ENCODE measurements around the gene GM2A. TPM values are rescaled to one million over a fixed set of nuclear protein-coding genes. Genes with fewer than 3 reads are reported as not detected.

The GM2A gene
- polyA plus RNA-seq, 3 donors = 22.2 to 57.9 (median 28.0) TPM

DNA sequence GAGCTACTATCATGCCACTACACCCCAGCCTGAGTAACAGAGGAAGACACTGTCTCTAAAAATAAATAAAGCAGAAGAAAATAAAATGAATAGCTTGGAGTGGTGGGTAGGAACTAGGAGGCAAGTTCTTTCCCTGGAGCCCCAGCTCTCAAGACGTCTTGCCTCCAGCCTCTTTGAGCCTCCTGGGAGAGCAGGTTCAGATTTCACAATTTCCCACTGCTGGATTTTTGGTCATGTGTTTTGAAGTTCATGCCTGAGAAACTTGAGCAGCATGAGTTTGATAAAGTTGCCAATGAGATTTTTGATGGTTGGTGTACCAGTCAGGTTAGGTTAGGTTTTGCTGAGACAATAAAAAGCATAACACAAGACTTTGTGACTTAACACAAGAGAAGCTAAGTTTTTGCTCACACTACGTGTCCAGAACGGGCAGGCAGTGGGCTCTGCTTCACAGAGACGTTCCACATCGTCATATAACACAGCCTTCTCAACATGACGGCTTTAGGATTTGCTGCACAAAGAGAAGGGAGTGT, 25.0 kb upstream of the GM2A start:
- 68% methylated on average over 6 of the region's 6 CpGs for WGBS (ENCODE audit: insufficient coverage)

DNA sequence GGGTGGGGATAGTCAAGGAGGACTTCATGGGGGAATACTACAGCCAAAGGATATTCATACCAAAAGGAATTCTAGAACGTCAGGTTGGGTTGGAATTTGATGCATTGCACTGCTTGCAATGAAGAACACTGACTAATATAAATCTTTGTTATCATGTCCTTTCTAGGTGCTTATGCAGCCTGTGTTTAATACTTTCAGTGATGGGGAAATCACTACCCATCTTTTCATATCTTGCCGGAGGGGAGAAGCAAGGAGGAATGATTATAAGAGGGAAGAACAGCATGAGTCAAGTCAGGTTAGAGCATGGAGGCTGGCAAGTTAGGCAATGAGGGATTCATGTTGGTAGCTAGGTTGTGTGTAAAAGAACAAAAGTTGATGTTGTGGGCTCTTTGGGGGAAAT, 24.0 kb upstream of the GM2A start:
- no peak for DNase-seq
- Histone ChIP-seq H3K4me3 (replicated peaks in 1 of 3; ENCODE audit: low read depth in 2 of 3, low read length in 3 of 3) (no peak overlapping the region), H3K36me3 (replicated peaks in 1 of 2; ENCODE audit: control insufficient read depth in 1 of 2, insufficient read depth in 2 of 2, low read length in 2 of 2) (no peaks in the 10 kb centered on the region), H3K27me3 (ENCODE audit: control insufficient read depth in 2 of 2, insufficient read depth in 2 of 2, low read length in 2 of 2) (no peaks in the 10 kb centered on the region), H3K27ac (ENCODE audit: low read depth in 1 of 2, low read length in 2 of 2) (no peak overlapping the region), H3K4me2 (replicated peaks; ENCODE audit: extremely low read depth, low read length, poor library complexity, severe bottlenecking) (no peak overlapping the region), H4K20me1 (ENCODE audit: insufficient read depth, low read length) (no peaks in the 10 kb centered on the region), H3K9me3 (replicated peaks in 1 of 2; ENCODE audit: control insufficient read depth in 1 of 2, insufficient read depth in 1 of 2, low read length in 2 of 2) (no peaks in the 10 kb centered on the region), H2AFZ (ENCODE audit: insufficient read depth, low read depth, low read length, poor library complexity, severe bottlenecking) (no peak overlapping the region), H3K79me2 (ENCODE audit: insufficient read depth, low read length) (peaks cover 7% of the 10 kb centered on the region), H3K9ac (ENCODE audit: insufficient read depth, low read length, poor library complexity, severe bottlenecking) (no peak overlapping the region), H3K4me1 (ENCODE audit: control insufficient read depth in 1 of 2, insufficient read depth in 2 of 2, low read length in 2 of 2) (peaks cover 17 to 29% of the 10 kb centered on the region in 2 donors)
- no peak overlapping the region for H3K27ac Mint-ChIP-seq
- no peak for TF ChIP-seq CTCF (IDR thresholded peaks at IDR 0.05)
- H3K9me3 Mint-ChIP-seq = peaks cover 0 to 2% (median 0%) of the 10 kb centered on the region in 7 donors
- no CpG with 5 or more reads among the region's 2 CpGs for WGBS (ENCODE audit: insufficient coverage)
- H3K27me3 Mint-ChIP-seq (ENCODE audit: low read depth in 3 of 3) = peaks cover 0 to 5% (median 0%) of the 10 kb centered on the region in 3 donors
- H3K36me3 Mint-ChIP-seq = no peaks in the 10 kb centered on the region
- no peak overlapping the region for H3K4me3 Mint-ChIP-seq
- intact Hi-C loops (cut with micrococcal nuclease) = no loop called here
- H3K4me1 Mint-ChIP-seq = peaks cover 22% of the 10 kb centered on the region

More for the DNA sequence above, 25.0 kb upstream of the GM2A start:
- Histone ChIP-seq H3K9ac (ENCODE audit: insufficient read depth, low read length, poor library complexity, severe bottlenecking) (no peak overlapping the region), H2AFZ (ENCODE audit: insufficient read depth, low read depth, low read length, poor library complexity, severe bottlenecking) (no peak overlapping the region), H3K4me1 (ENCODE audit: control insufficient read depth in 1 of 2, insufficient read depth in 2 of 2, low read length in 2 of 2) (peaks cover 18 to 30% of the 10 kb centered on the region in 2 donors), H3K27ac (ENCODE audit: low read depth in 1 of 2, low read length in 2 of 2) (no peak overlapping the region), H3K36me3 (replicated peaks in 1 of 2; ENCODE audit: control insufficient read depth in 1 of 2, insufficient read depth in 2 of 2, low read length in 2 of 2) (no peaks in the 10 kb centered on the region), H3K9me3 (replicated peaks in 1 of 2; ENCODE audit: control insufficient read depth in 1 of 2, insufficient read depth in 1 of 2, low read length in 2 of 2) (no peaks in the 10 kb centered on the region), H3K27me3 (ENCODE audit: control insufficient read depth in 2 of 2, insufficient read depth in 2 of 2, low read length in 2 of 2) (no peaks in the 10 kb centered on the region), H3K4me3 (replicated peaks in 1 of 3; ENCODE audit: low read depth in 2 of 3, low read length in 3 of 3) (no peak overlapping the region), H3K4me2 (replicated peaks; ENCODE audit: extremely low read depth, low read length, poor library complexity, severe bottlenecking) (no peak overlapping the region), H3K79me2 (ENCODE audit: insufficient read depth, low read length) (peaks cover 17% of the 10 kb centered on the region), H4K20me1 (ENCODE audit: insufficient read depth, low read length) (no peaks in the 10 kb centered on the region)
- peaks cover 0 to 5% (median 0%) of the 10 kb centered on the region in 3 donors for H3K27me3 Mint-ChIP-seq (ENCODE audit: low read depth in 3 of 3)
- peaks cover 0 to 2% (median 0%) of the 10 kb centered on the region in 7 donors for H3K9me3 Mint-ChIP-seq
- no peaks in the 10 kb centered on the region for H3K36me3 Mint-ChIP-seq
- peak overlapping the region in 2 of 7 donors; percentile 22 to 35 for H3K27ac Mint-ChIP-seq
- peaks cover 23% of the 10 kb centered on the region for H3K4me1 Mint-ChIP-seq
- TF ChIP-seq CTCF (IDR thresholded peaks at IDR 0.05) = no peak
- intact Hi-C loops (cut with micrococcal nuclease) = no loop called here
- no peak for DNase-seq
- no peak overlapping the region for H3K4me3 Mint-ChIP-seq
